Lung (tissue), 12 donors: ENCODE data around the gene AUP1. TPM values are rescaled to one million over a fixed set of nuclear protein-coding genes. Genes with fewer than 3 reads are reported as not detected.

Experiments
- ATAC-seq: fragments of 200-7000 bp; cut with Tn5 transposase; one replicate; pipeline ENCODE4 v1.9.1; 2020; ENCODE audit warnings: moderate number of reproducible peaks; ENCODE audit not compliant: insufficient read depth, low FRiP score
- DNase-seq, 3 donors: peaks; one replicate each; pipeline ENCODE4 v3.0.0-alpha.2; 2013 to 2017
- H3K27ac ChIP-seq, 2 donors: one replicate each; pipeline ENCODE4 v1.5.1; 2013; ENCODE audit warnings: mild to moderate bottlenecking in 2 of 2, moderate library complexity in 2 of 2, control low read depth in 1 of 2, inconsistent platforms in 1 of 2, low read depth in 1 of 2, low read length in 1 of 2
- H3K27me3 ChIP-seq, 3 donors: one replicate each; pipeline ENCODE4 v1.5.1; 2013; ENCODE audit warnings: low read length in 2 of 3; ENCODE audit not compliant: control insufficient read depth in 3 of 3, insufficient read depth in 3 of 3
- H3K36me3 ChIP-seq, 4 donors: one replicate each; pipeline ENCODE4 v1.5.1; 2013; ENCODE audit warnings: low read length in 4 of 4, mild to moderate bottlenecking in 1 of 4, moderate library complexity in 1 of 4; ENCODE audit not compliant: control insufficient read depth in 4 of 4, insufficient read depth in 4 of 4
- H3K4me1 ChIP-seq, 5 donors: one replicate each; pipeline ENCODE4 v1.5.1; 2013; ENCODE audit warnings: low read length in 5 of 5, mild to moderate bottlenecking in 2 of 5, moderate library complexity in 1 of 5; ENCODE audit not compliant: control insufficient read depth in 5 of 5, insufficient read depth in 5 of 5
- H3K4me3 ChIP-seq: one replicate; pipeline ENCODE4 v1.5.1; 2013; ENCODE audit warnings: mild to moderate bottlenecking, control low read depth, moderate library complexity
- H3K9ac ChIP-seq, 2 donors: one replicate each; pipeline ENCODE4 v1.5.1; 2013; ENCODE audit warnings: low read length in 2 of 2, control low read depth in 1 of 2; ENCODE audit not compliant: insufficient read depth in 1 of 2
- H3K9me3 ChIP-seq, 4 donors: one replicate each; pipeline ENCODE4 v1.5.1; 2013; ENCODE audit warnings: low read length in 3 of 4, mild to moderate bottlenecking in 1 of 4, moderate library complexity in 1 of 4; ENCODE audit not compliant: control insufficient read depth in 4 of 4, insufficient read depth in 3 of 4
- CTCF ChIP-seq: IDR thresholded peaks from 2 replicates; pipeline ENCODE4 v1.5.1; 2012; ENCODE audit warnings: mild to moderate bottlenecking; ENCODE audit errors: control extremely low read depth, extremely low read depth
- WGBS, 2 donors: extraction: QIAGEN DNeasy Blood & Tissue Kit; methylation state at CpG; one replicate each; pipeline ENCODE4 v1.1.7; 2013; 5-methylcytosine and 5-hydroxymethylcytosine counted together
- polyA plus RNA-seq, 2 donors: library from polyadenylated mRNA; stranded (reverse); fragments of 200-250 nt; gene quantifications; one replicate each; pipeline ENCODE4 v1.2.1, GENCODE V29; 2013
- total RNA-seq, 2 donors: library from RNA; depleted of rRNA in 1 of 2; stranded (reverse); fragments of >200 nt in 1 of 2; gene quantifications; one replicate each; pipeline ENCODE4 v1.2.1, GENCODE V29; 2014 to 2021
- donor health status: control.
- donor health status: control.
- donor health status: Bipolar disorder and iron deficiency.
- donor health status: healthy.
- donor health status: DM: yes; HTN: yes; CAD: no.

AUP1 gene
- total and polyA plus RNA-seq, 4 donors = 65.6 to 185 (median 129) TPM

- ATAC-seq = no peak
- peaks cover 5 to 23% (median 13%) of the 10 kb centered on the region in 4 donors for H3K36me3 ChIP-seq
- no peak overlapping the region for H3K9ac ChIP-seq
- H3K9me3 ChIP-seq = no peaks in the 10 kb centered on the region
- no peak for DNase-seq
- H3K27ac ChIP-seq = no peak overlapping the region
- TF ChIP-seq CTCF = no peak
- H3K4me3 ChIP-seq = no peak overlapping the region
- WGBS, 2 donors = 83 to 88% methylated on average over 4 of the region's 4 CpGs
- H3K27me3 ChIP-seq = no peaks in the 10 kb centered on the region
- H3K4me1 ChIP-seq = peaks cover 3 to 17% (median 8%) of the 10 kb centered on the region in 5 donors
Observed at GRCh38 chr2:74533464-74533863, 4.0 kb upstream of the AUP1 start.

- H3K27ac ChIP-seq = no peak overlapping the region
- ATAC-seq (no peak), DNase-seq (peak in 2 of 3 donors; percentile 62 to 71)
- H3K27me3 ChIP-seq = no peaks in the 10 kb centered on the region
- H3K4me1 ChIP-seq = peaks cover 8 to 23% (median 11%) of the 10 kb centered on the region in 5 donors
- TF ChIP-seq CTCF = peak; percentile 6
- H3K9me3 ChIP-seq = no peaks in the 10 kb centered on the region
- no peak overlapping the region for H3K4me3 ChIP-seq
- H3K9ac ChIP-seq = no peak overlapping the region
- H3K36me3 ChIP-seq = peaks cover 5 to 32% (median 20%) of the 10 kb centered on the region in 4 donors
Observed at GRCh38 chr2:74532222-74532621, 2.7 kb upstream of the AUP1 start.

DNA sequence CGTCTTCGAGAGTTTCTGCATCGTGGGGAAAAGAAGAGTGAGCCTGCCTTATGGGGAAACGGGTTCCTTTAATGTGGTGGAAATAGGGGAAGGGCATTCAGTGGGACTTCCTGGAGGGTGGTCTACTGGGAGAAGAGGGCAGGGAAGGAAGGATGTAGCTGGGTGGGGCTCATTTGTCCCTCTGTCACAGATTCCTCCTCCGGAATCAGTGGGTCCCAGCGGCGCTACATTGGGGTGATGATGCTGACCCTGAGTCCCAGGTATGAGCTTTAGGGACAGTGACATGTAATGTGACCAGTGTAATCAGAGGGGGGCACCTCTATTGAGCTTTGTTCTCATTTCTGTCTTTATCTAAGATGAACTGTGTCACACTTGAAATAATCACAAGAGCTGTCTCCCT is 2.2 kb upstream of the AUP1 start:
- Histone ChIP-seq H3K9ac (no peak overlapping the region), H3K4me1 (peaks cover 8 to 23% (median 11%) of the 10 kb centered on the region in 5 donors), H3K27me3 (no peaks in the 10 kb centered on the region), H3K9me3 (no peaks in the 10 kb centered on the region), H3K4me3 (no peak overlapping the region), H3K36me3 (peaks cover 10 to 37% (median 24%) of the 10 kb centered on the region in 4 donors), H3K27ac (no peak overlapping the region)
- ATAC-seq = no peak
- TF ChIP-seq CTCF = no peak
- 72 to 83% methylated on average over 7 of the region's 7 CpGs for WGBS, 2 donors
- DNase-seq = no peak
